ENCODE results near the gene RASL11B. TPM values are rescaled to one million over a fixed set of nuclear protein-coding genes. Genes with fewer than 3 reads are reported as not detected.

The RASL11B gene
- total RNA-seq, 1 experiment from 2014 or later = 30.0 TPM

GRCh38 chr4:52876069-52876468 lies 14.0 kb downstream of the RASL11B start:
- Histone ChIP-seq H3K14ac (ENCODE audit: insufficient read depth, low read length) (no peak overlapping the region), H3K79me2 (ENCODE audit: insufficient read depth, low read length) (no peaks in the 10 kb centered on the region), H2BK20ac (ENCODE audit: low read depth, low read length, poor library complexity, severe bottlenecking) (no peak overlapping the region), H2AFZ (ENCODE audit: low read length) (no peak overlapping the region), H2AK5ac (ENCODE audit: insufficient read length, low read length) (no peak overlapping the region), H4K8ac (replicated peaks; ENCODE audit: insufficient read length, low read depth, low read length) (no peak overlapping the region), H2BK12ac (ENCODE audit: insufficient read length, low read depth, low read length) (no peak overlapping the region), H3K4me2 (ENCODE audit: insufficient read depth, insufficient read length, low read length) (no peak overlapping the region), H3K18ac (ENCODE audit: insufficient read length, low read depth, low read length) (no peak overlapping the region), H2BK5ac (ENCODE audit: insufficient read length, low read length) (no peak overlapping the region), H4K5ac (ENCODE audit: insufficient read length, low read depth, low read length) (no peak overlapping the region), H3K4me1 (ENCODE audit: insufficient read depth, low read length) (peaks cover 9% of the 10 kb centered on the region), H4K91ac (ENCODE audit: insufficient read length, low read depth, low read length) (no peak overlapping the region), H3K23ac (ENCODE audit: insufficient read length, low read depth, low read length) (no peak overlapping the region), H2BK15ac (ENCODE audit: low read depth, low read length) (no peak overlapping the region), H3K9me3 (ENCODE audit: control insufficient read depth, low read depth, low read length) (no peaks in the 10 kb centered on the region), H3K23me2 (ENCODE audit: insufficient read length, low read depth, low read length, poor library complexity, severe bottlenecking) (no peaks in the 10 kb centered on the region), H3K56ac (ENCODE audit: insufficient read length, low read depth, low read length) (no peak overlapping the region), H3K9ac (ENCODE audit: extremely low read depth, insufficient read length, low read length) (no peak overlapping the region), H3K79me1 (ENCODE audit: insufficient read depth, low read depth, low read length, poor library complexity, severe bottlenecking) (no peaks in the 10 kb centered on the region), H3T11ph (ENCODE audit: low read length) (no peak overlapping the region), H3K4ac (ENCODE audit: low read depth, low read length) (no peak overlapping the region), H3K27ac (ENCODE audit: insufficient read length, low read depth, low read length) (no peak overlapping the region), H3K27me3 (ENCODE audit: insufficient read depth, low read length) (no peaks in the 10 kb centered on the region), H2BK120ac (ENCODE audit: low read depth, low read length, poor library complexity, severe bottlenecking) (no peak overlapping the region), H4K20me1 (ENCODE audit: control insufficient read depth, insufficient read depth, insufficient read length) (no peaks in the 10 kb centered on the region)
- no peak overlapping the region for H3K4me3 Mint-ChIP-seq
- no peaks in the 10 kb centered on the region for H3K9me3 Mint-ChIP-seq
- no CpG with 5 or more reads among the region's 4 CpGs for WGBS (ENCODE audit: extremely low coverage, insufficient read length, low lambda C conversion rate)
- H3K36me3 Mint-ChIP-seq (ENCODE audit: insufficient read depth in 1 of 3, low read depth in 3 of 3) = peaks cover 0 to 6% (median under 1%) of the 10 kb centered on the region in 3 experiments; a peak in 4 of 7 replicates
- H3K27me3 Mint-ChIP-seq (ENCODE audit: low read depth) = peaks cover 5% of the 10 kb centered on the region
- no peak for TF ChIP-seq CTCF (conservative IDR thresholded peaks at IDR 0.05)
- peaks cover 52 to 56% of the 10 kb centered on the region in 2 experiments for H3K4me1 Mint-ChIP-seq
- H3K27ac Mint-ChIP-seq = no peak overlapping the region
- no peak for DNase-seq

Data from H9 (cell line).